HG03575 (cell line): ENCODE data around the gene RASL11A.
"Not testable (repeated sequence)": the region's sequence is repeated elsewhere in the genome, so short reads cannot be mapped to it uniquely, and the experiment has no call there.

Experiments
- ATAC-seq: cut with Tn5 transposase; IDR thresholded peaks from one replicate; pipeline ENCODE4 v1.9.1; 2021; ENCODE audit not compliant: unreplicated experiment, insufficient number of reproducible peaks, low FRiP score; ENCODE audit errors: extremely low read depth

RASL11A gene, protein sequence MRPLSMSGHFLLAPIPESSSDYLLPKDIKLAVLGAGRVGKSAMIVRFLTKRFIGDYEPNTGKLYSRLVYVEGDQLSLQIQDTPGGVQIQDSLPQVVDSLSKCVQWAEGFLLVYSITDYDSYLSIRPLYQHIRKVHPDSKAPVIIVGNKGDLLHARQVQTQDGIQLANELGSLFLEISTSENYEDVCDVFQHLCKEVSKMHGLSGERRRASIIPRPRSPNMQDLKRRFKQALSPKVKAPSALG

GRCh38 chr13:27270594-27271520 lies at the start of gene RASL11A:
Gene RASL11A (plus strand): TSS chr13:27270830. CDS start chr13:27270945, 115 bp downstream.
- ATAC-seq: no peak

- not testable (repeated sequence) for ATAC-seq
Measured at GRCh38 chr13:27222100-27222499, 48.5 kb upstream of the RASL11A start.

DNA sequence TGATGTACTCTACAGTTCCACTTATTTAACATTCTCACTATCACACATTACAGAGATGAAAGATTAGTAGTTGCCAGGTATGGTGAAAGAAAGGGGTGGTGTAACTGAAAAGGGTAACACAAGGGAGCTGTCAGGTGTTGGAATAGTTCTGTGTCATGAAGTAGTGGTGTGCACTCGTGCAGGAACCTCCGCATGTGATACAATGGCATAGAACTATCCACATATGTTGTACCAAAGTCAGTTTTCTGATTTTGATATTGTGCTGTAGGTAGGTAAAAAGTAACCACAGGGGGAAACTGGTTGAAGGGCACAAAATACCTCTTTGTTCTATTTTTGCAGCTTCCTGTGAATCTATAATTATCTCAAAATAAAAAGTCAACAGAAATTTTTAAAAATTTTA lies 43.6 kb upstream of the RASL11A start:
- no peak for ATAC-seq

DNA sequence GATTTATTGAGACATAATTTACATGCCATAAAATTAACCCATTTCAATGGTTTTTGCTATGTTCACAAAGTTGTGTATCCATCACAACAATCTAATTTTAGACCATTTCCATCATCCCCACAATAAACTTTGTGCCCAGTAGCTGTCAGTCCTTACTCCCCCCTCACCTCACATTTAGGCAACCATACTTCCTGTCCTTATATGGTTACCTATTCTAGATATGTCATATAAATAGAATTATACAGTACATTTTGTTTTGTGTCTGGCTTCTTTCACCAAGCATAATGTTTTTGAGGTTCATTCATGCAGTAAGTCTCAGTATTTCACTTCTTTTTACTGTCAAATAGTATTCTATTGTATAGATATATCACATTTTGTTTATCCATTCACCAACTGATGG lies 42.5 kb upstream of the RASL11A start:
- no peak for ATAC-seq

DNA sequence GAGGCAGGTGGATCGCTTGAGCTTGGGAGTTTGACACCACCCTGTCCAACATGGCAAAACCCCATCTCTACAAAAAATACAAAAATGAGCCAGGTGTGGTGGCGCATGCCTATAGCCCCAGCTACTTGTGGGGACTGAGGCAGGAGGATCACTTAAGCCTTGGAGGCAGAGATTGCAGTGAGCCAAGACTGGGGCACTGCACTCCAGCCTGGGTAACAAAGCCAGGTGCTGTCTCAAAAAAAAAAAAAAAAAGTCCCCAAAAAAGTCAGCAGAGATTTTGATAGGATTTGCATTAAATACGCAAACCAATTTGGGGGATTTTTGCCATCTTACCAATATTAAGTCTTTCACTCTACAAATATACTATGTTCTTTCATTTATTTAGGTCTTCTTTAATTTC lies 41.0 kb upstream of the RASL11A start:
- ATAC-seq: no peak

GRCh38 chr13:27233964-27234363 lies 36.7 kb upstream of the RASL11A start:
- ATAC-seq: no peak

DNA sequence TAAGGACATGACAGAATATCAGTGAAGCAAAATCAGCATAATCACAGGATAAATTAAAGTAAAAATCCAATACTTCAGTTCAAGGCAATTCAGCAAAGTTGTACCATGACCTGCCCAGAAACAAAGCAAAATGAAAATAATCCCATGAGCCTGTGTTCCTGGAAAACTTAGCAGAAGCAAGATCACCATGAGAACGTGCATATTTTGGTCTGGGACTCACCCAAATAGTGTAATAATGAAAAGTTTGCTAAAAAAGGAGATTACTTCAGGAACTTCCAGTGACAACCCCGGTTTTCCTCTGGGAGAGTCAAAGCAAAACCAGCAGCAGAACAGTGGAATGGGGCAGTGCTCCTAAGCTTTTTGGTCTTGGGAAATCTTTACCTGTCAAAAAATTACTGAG lies 34.2 kb upstream of the RASL11A start:
- no peak for ATAC-seq

GRCh38 chr13:27242702-27243101 lies 27.9 kb upstream of the RASL11A start:
- ATAC-seq: no peak

DNA sequence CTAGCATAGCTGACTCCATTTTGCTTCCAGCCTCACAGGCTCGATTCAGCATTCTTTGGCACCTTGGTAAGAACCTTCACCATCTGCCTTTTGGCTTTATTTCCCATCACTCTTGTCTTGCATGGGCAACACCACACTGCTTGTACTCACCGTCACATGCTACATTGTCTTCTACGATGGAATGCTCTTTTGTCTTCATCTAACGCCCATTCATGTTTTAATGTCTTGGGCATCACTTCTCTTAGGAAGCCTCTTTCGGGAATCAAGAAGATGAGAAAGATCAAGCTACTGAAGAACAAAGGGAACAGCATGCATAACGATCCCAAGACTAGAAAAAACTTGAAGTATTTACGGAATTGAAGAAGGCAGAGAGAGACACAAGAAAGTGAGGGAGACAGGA lies 25.0 kb upstream of the RASL11A start:
- no peak for ATAC-seq

- no peak for ATAC-seq
Measured at GRCh38 chr13:27250833-27251165, 19.8 kb upstream of the RASL11A start.

- ATAC-seq: peak; percentile 47
Measured at GRCh38 chr13:27251166-27252091, 19.2 kb upstream of the RASL11A start, which contains the start of gene RPL21. Gene RPL21 (plus strand): TSS chr13:27251558. CDS start chr13:27253777, 2,219 bp downstream.

GRCh38 chr13:27252467-27252866 lies 18.2 kb upstream of the RASL11A start:
- no peak for ATAC-seq

DNA sequence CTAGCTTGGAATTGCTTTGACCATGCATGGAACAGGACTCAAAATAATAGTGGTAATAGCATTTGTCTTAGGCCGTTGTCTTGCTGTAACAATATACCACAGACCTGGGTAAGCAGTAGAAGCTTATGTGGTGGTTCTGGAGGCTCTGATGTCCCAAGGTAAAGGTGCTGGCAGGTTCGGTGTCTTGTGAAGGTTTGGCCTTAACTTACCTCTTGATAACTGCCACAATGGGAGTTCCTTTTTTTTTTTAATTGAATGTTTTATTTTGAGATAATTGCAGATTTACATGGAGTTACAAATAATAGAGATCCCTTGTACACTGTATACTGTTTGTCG lies 13.4 kb upstream of the RASL11A start:
- ATAC-seq: no peak

DNA sequence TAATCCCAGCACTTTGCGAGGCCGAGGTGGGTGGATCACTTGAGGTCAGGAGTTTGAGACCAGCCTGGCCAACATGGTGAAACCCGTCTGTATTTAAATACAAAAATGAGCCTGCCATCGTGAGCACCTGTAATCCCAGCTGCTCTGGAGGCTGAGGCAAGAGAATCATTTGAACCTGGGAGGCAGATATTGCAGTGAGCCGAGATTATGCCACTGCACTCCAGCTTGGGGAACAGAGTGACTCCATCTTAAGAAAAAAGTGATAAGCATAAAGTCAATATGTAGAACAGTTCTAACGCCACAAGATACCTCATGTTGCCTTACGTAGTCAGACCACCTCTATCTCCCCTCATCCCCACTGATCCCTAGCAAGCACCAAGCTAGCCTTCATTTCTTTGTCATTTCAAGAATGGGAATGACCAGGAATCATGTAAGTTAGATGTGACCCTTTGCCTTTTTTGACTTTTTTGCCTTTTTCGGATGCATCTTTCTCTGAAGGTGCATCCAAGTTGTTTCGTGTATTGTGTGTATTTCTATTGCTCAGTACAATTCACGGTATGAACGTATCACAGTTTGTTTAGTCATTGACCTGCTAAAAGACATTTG lies 12.9 kb upstream of the RASL11A start:
- ATAC-seq: no peak

DNA sequence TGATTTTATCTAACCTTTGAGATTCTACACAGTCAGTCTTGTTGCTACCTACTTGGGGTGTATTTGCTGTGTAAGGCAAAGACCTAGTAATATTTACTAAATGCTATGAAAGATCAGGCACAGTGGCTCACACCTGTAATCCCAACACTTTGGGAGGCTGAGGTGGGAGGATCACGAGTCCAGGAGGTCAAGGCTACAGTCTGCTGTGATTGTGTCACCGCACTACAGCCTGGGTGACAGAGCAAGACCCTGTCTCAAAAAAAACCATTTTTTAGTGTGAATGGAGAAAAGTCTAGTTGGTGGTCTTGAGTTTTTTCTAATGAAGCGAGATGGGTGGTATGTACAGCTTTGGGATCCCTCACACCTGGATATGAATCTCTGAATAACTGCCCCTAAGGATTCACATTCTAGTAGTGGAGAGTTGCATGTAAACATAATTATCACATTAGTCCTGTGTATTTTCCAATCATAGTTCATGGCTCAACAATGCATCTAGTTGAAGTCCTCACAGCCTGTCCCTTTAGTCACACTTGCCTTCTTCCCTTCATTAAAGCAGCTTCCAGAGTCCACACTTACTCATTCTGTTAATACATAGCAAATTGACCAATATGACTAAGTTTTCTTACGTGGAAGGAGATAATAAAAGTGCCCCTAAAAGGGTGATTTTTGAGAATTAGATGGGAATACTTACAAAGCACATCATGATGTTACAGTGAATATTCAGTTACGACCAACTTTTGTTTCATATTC lies 11.8 kb upstream of the RASL11A start:
- ATAC-seq: no peak

DNA sequence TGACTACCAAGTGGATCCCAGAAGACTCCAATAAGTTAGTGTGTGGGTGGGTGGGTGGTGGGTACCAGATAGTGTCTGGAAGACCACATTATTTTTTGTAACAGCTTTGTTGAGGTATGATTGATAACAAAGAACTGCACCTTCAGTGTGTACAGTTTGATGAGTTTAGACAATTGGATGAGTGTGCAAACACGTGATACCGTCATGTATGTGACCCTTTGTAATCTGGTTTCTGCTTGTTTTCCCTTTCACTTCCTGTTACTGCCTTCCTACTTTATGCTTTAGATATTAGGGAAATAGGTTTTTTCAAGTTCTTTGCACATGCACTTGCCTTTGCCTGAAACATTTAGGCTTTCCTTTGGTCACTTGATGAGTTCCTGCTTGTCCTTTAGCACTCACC lies 10.8 kb upstream of the RASL11A start:
- no peak for ATAC-seq

GRCh38 chr13:27261396-27261795 lies 9.2 kb upstream of the RASL11A start:
- ATAC-seq: no peak

DNA sequence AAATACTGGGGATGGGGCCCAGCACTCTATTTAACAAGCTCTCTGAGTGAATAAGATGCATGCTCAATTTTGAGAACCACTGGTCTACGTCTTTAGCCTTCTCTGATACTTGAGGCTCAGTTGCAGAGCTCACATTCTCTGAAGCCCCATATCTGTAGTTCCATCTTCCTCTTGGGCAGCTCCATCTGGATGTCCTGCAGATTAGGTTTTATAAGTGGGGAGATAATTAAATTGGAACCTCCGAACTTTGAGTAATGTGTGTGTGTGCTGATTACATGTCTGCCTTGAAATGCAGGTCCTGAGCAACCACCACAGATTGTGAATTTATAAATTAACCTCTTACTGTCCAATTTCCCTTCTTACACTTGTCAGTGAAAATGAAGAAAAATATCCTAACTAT lies 7.2 kb upstream of the RASL11A start:
- no peak for ATAC-seq
